ENCODE data around the gene RNF19B. TPM values are rescaled to one million over a fixed set of nuclear protein-coding genes. Genes with fewer than 3 reads are reported as not detected.

Gene RNF19B
- total and polyA plus RNA-seq, 10 of the 15 experiments (the other 5 are each of a cell fraction or from before 2014, with no cell fraction given): 2.8 to 32.6 (median 16.6) TPM

GRCh38 chr1:32957017-32957416, 7.6 kb downstream of the RNF19B start:
- ChIA-PET RAD21 (ENCODE audit: unreplicated experiment) (interaction anchor here (6.5 kb wide), 1 partner anchor 36 kb away, joined by 38 read pairs; no protein-coding TSS in a partner anchor), POLR2A (interaction anchor here (1.0 to 1.1 kb wide), 2 partner anchors 10 to 11 kb away, joined by 3 to 4 read pairs; no protein-coding TSS in a partner anchor), CTCF (interaction anchor here (1.8 to 2.1 kb wide), 2 partner anchors 97 to 99 kb away, joined by 4 to 7 read pairs; no protein-coding TSS in a partner anchor), SMC1A (ENCODE audit: uncharacterized antibody, unreplicated experiment) (interaction anchor here (0.9 to 2.4 kb wide), 5 partner anchors 11 to 49 kb away, joined by 3 to 9 read pairs (median 3); no protein-coding TSS in a partner anchor)
- no TSS peak for BruUV-seq (replicated peaks)
- ATAC-seq: no peak; the same call in 2 of the 3 replicates
- Histone ChIP-seq H4K20me1 (ENCODE audit: control insufficient read depth, insufficient read depth) (no peaks in the 10 kb centered on the region), H3K79me2 (ENCODE audit: control insufficient read depth, insufficient read depth, low read length) (peaks cover 55% of the 10 kb centered on the region), H3K9me3 (replicated peaks; ENCODE audit: control insufficient read depth, insufficient read depth, low read length) (no peaks in the 10 kb centered on the region; the same call in 2 of the 3 replicates), H3K36me3 (ENCODE audit: control insufficient read depth in 2 of 2, insufficient read depth in 2 of 2, low read length in 1 of 2) (no peaks in the 10 kb centered on the region), H3K27me3 (replicated peaks in 1 of 2; ENCODE audit: control insufficient read depth in 2 of 2, insufficient read depth in 2 of 2, low read length in 1 of 2) (no peaks in the 10 kb centered on the region), H3K4me1 (ENCODE audit: control insufficient read depth, insufficient read depth, low read length) (peaks cover 19% of the 10 kb centered on the region), H3K27ac (ENCODE audit: control insufficient read depth, insufficient read depth) (no peak overlapping the region), H3K4me3 (no peak overlapping the region; the same call in 1 of the 2 replicates), H3K4me2 (ENCODE audit: control insufficient read depth, insufficient read depth) (peak overlapping the region; percentile 44; the same call in 1 of the 2 replicates), H3K9ac (ENCODE audit: control insufficient read depth, insufficient read depth, low read length) (no peak overlapping the region), H2AFZ (ENCODE audit: control insufficient read depth, low read depth, low read length) (no peak overlapping the region)
- DNase-seq (ENCODE audit: low read depth, low spot score): no peak
- TF ChIP-seq HDAC2 (IDR thresholded peaks at IDR 0.05): no peak
- no peak for TF ChIP-seq CHD2 (IDR thresholded peaks at IDR 0.05; ENCODE audit: borderline replicate concordance, low read depth, low read length)
- no peak for TF ChIP-seq MEF2B (IDR thresholded peaks at IDR 0.05; ENCODE audit: partially characterized antibody, poor library complexity, severe bottlenecking)
- no peak for TF ChIP-seq SMAD1 (IDR thresholded peaks at IDR 0.05; ENCODE audit: low read depth, partially characterized antibody)
- no peak for TF ChIP-seq BCL3 (IDR thresholded peaks at IDR 0.05; ENCODE audit: borderline replicate concordance, insufficient read depth, low read depth, low read length, poor library complexity, severe bottlenecking)
- TF ChIP-seq GATAD2B (conservative IDR thresholded peaks at IDR 0.05; ENCODE audit: low read depth): no peak
- no peak for TF ChIP-seq RBBP5 (conservative IDR thresholded peaks at IDR 0.05)
- peak; percentile 69 for FAIRE-seq
- intact Hi-C loops (cut with micrococcal nuclease; ENCODE audit: unreplicated experiment) (no loop called here), in situ Hi-C loops (cut with MboI) (no loop called here)
- 33% methylated on average over 3 of the region's 3 CpGs for WGBS (ENCODE audit: insufficient coverage, insufficient replicate concordance, low lambda C conversion rate, missing lambda C conversion rate)
